DND-41 (cell line): Measurements from ENCODE around the gene IGSF21.

Experiments
- EZH2 ChIP-seq: IDR thresholded peaks from 3 replicates; pipeline ENCODE4 v1.6.1; 2012; ENCODE audit warnings: borderline replicate concordance, low read depth, mild to moderate bottlenecking, moderate library complexity, low read length, inconsistent platforms; ENCODE audit not compliant: severe bottlenecking
- TF ChIP-seq, protein P1 (sequence below): IDR thresholded peaks from 2 replicates; pipeline ENCODE4 v1.5.1; 2012; ENCODE audit warnings: borderline replicate concordance, low read length, moderate library complexity, mild to moderate bottlenecking; ENCODE audit not compliant: poor library complexity, severe bottlenecking; ENCODE audit errors: extremely low read depth

DNA sequence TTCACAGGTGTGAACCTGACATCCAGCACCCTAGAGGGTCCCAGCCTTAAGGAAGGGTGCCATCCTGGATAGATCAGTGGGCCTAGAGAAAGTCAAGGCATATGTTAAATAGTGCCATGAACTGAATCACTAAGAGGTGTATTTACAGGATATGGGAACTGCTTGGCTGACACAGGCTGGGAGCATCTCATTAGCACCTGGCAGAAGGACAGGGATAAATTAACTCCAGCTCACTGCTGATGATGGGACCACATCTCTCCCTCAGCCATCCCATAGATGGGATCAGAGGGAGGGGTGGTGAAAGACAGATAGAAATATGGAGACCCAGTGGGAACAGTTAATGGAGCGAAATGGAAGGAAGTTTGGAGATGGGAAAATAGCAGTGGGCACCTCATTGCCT lies 122.0 kb downstream of the IGSF21 start:
- TF ChIP-seq, protein P1, sequence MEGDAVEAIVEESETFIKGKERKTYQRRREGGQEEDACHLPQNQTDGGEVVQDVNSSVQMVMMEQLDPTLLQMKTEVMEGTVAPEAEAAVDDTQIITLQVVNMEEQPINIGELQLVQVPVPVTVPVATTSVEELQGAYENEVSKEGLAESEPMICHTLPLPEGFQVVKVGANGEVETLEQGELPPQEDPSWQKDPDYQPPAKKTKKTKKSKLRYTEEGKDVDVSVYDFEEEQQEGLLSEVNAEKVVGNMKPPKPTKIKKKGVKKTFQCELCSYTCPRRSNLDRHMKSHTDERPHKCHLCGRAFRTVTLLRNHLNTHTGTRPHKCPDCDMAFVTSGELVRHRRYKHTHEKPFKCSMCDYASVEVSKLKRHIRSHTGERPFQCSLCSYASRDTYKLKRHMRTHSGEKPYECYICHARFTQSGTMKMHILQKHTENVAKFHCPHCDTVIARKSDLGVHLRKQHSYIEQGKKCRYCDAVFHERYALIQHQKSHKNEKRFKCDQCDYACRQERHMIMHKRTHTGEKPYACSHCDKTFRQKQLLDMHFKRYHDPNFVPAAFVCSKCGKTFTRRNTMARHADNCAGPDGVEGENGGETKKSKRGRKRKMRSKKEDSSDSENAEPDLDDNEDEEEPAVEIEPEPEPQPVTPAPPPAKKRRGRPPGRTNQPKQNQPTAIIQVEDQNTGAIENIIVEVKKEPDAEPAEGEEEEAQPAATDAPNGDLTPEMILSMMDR: no peak
- no peak for TF ChIP-seq EZH2
